ENCODE results near the gene ATP9A. TPM values are rescaled to one million over a fixed set of nuclear protein-coding genes. Genes with fewer than 3 reads are reported as not detected.

ATP9A gene
- total RNA-seq, 3 donors from 2014 or later: 54.0 to 102 (median 59.4) TPM

- no peak for TF ChIP-seq CTCF (IDR thresholded peaks at IDR 0.05)
- intact Hi-C loops (cut with DNase I, micrococcal nuclease): no loop called here
- Histone ChIP-seq H3K4me1 (ENCODE audit: low read depth) (no peaks in the 10 kb centered on the region), H3K36me3 (ENCODE audit: low read depth) (no peaks in the 10 kb centered on the region), H3K4me3 (no peak overlapping the region), H3K9me3 (no peaks in the 10 kb centered on the region)
- DNase-seq: no peak
- ATAC-seq: no peak
These were observed 153.5 kb downstream of the ATP9A start for GRCh38 chr20:51614687-51615086.

- DNase-seq (no peak), ATAC-seq (no peak)
- Histone ChIP-seq H3K4me3 (no peak overlapping the region), H3K36me3 (ENCODE audit: low read depth) (peaks cover 2% of the 10 kb centered on the region), H3K4me1 (ENCODE audit: low read depth) (no peaks in the 10 kb centered on the region), H3K9me3 (no peaks in the 10 kb centered on the region)
- intact Hi-C loops (cut with DNase I, micrococcal nuclease): no loop called here
- TF ChIP-seq CTCF (IDR thresholded peaks at IDR 0.05): no peak
These were observed 154.6 kb downstream of the ATP9A start for GRCh38 chr20:51613580-51613979.

GRCh38 chr20:51612896-51613295 lies 155.3 kb downstream of the ATP9A start:
- DNase-seq: no peak
- H3K4me1 ChIP-seq (ENCODE audit: low read depth): no peaks in the 10 kb centered on the region
- peaks cover 2% of the 10 kb centered on the region for H3K36me3 ChIP-seq (ENCODE audit: low read depth)
- intact Hi-C loops (cut with DNase I, micrococcal nuclease): no loop called here
- TF ChIP-seq CTCF (IDR thresholded peaks at IDR 0.05): no peak
- no peak overlapping the region for H3K4me3 ChIP-seq
- no peak for ATAC-seq
- no peaks in the 10 kb centered on the region for H3K9me3 ChIP-seq

GRCh38 chr20:51611625-51611890 lies 156.6 kb downstream of the ATP9A start:
- ATAC-seq (no peak), DNase-seq (no peak)
- no peak overlapping the region for H3K4me3 ChIP-seq
- H3K9me3 ChIP-seq: no peaks in the 10 kb centered on the region
- H3K4me1 ChIP-seq (ENCODE audit: low read depth): no peaks in the 10 kb centered on the region
- intact Hi-C loops (cut with DNase I, micrococcal nuclease): no loop called here
- no peak for TF ChIP-seq CTCF (IDR thresholded peaks at IDR 0.05)
- H3K36me3 ChIP-seq (ENCODE audit: low read depth): peaks cover 2% of the 10 kb centered on the region

GRCh38 chr20:51610761-51611624 lies 157.2 kb downstream of the ATP9A start:
- DNase-seq (no peak), ATAC-seq (no peak)
- H3K36me3 ChIP-seq (ENCODE audit: low read depth): peaks cover 2% of the 10 kb centered on the region
- no peak for TF ChIP-seq CTCF (IDR thresholded peaks at IDR 0.05)
- no peaks in the 10 kb centered on the region for H3K4me1 ChIP-seq (ENCODE audit: low read depth)
- intact Hi-C loops (cut with DNase I, micrococcal nuclease): no loop called here
- H3K9me3 ChIP-seq: no peaks in the 10 kb centered on the region
- no peak overlapping the region for H3K4me3 ChIP-seq
